Omental fat pad (tissue), 4 donors: ENCODE results near the gene TOR1B. TPM values are rescaled to one million over a fixed set of nuclear protein-coding genes. Genes with fewer than 3 reads are reported as not detected.
"Not testable (repeated sequence)": the region's sequence is repeated elsewhere in the genome, so short reads cannot be mapped to it uniquely, and the experiment has no call there.

Experiments
- ATAC-seq: fragments of 150-250 bp; one replicate; pipeline ENCODE4 v1.9.1; 2016; ENCODE audit warnings: mild to moderate bottlenecking, moderate library complexity; ENCODE audit not compliant: low FRiP score
- DNase-seq: peaks from one replicate; pipeline ENCODE4 v3.0.0-alpha.2; 2019; ENCODE audit warnings: low spot score
- total RNA-seq, 4 donors: library from RNA; depleted of rRNA; stranded (reverse); fragments of >200 nt; gene quantifications; one replicate each; pipeline ENCODE4 v1.1.0, GENCODE V29; 2016
- TF ChIP-seq, protein P1 (sequence below), 3 donors: fragments of 450-650 bp; IDR thresholded peaks; one replicate each; pipeline ENCODE4 v1.5.1; 2016 to 2017; ENCODE audit warnings: antibody characterized with exemption in 3 of 3, mild to moderate bottlenecking in 3 of 3, moderate library complexity in 2 of 3

TOR1B gene, protein sequence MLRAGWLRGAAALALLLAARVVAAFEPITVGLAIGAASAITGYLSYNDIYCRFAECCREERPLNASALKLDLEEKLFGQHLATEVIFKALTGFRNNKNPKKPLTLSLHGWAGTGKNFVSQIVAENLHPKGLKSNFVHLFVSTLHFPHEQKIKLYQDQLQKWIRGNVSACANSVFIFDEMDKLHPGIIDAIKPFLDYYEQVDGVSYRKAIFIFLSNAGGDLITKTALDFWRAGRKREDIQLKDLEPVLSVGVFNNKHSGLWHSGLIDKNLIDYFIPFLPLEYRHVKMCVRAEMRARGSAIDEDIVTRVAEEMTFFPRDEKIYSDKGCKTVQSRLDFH
- total RNA-seq, result 10 to 100 TPM; 19.0 to 37.2 (median 28.7) TPM

DNA sequence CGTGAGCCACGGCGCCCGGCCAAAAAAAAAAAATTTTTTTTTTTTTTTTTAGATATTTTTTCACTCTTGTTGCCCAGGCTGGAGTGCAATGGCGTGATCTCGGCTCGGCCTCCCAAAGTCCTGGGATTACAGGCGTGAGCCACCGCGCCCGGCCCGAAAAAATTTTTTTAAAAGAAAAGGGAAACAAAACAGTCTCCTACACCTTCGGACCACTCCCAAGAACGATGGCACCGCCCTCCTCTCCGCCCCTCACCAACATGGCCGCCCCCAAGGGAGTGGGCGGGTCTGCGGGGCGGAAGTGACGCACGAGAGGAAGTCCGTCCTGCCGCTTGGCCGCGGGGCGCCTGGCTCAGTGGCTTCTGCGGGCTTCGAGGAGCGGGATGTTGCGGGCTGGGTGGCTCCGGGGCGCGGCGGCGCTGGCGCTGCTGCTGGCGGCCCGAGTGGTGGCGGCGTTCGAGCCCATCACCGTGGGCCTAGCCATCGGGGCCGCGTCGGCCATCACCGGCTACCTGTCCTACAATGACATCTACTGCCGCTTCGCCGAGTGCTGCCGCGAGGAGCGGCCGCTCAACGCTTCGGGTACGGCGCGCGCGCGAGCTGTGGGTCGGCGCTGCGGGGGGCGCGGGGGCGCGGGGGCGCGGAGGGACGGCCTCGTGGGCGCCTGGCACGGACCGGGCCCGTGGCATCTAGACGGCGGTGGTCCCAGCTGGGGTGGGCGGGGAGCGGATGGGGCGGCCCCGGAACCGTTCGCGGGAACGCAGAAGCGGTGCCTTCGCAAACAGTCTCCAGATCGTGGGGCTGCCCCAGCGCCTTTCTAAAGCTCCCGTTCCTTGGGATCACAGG lies at the start of gene TOR1B:
Gene TOR1B, plus strand, starts transcription at position 352 of the 843 bp plus-strand sequence. Its CDS starts 29 bp downstream, at position 381.
- peak; percentile 95 for DNase-seq
- ATAC-seq, result peak; percentile 97
- TF ChIP-seq, protein P1, sequence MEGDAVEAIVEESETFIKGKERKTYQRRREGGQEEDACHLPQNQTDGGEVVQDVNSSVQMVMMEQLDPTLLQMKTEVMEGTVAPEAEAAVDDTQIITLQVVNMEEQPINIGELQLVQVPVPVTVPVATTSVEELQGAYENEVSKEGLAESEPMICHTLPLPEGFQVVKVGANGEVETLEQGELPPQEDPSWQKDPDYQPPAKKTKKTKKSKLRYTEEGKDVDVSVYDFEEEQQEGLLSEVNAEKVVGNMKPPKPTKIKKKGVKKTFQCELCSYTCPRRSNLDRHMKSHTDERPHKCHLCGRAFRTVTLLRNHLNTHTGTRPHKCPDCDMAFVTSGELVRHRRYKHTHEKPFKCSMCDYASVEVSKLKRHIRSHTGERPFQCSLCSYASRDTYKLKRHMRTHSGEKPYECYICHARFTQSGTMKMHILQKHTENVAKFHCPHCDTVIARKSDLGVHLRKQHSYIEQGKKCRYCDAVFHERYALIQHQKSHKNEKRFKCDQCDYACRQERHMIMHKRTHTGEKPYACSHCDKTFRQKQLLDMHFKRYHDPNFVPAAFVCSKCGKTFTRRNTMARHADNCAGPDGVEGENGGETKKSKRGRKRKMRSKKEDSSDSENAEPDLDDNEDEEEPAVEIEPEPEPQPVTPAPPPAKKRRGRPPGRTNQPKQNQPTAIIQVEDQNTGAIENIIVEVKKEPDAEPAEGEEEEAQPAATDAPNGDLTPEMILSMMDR (IDR thresholded peaks at IDR 0.05), result no peak

DNA sequence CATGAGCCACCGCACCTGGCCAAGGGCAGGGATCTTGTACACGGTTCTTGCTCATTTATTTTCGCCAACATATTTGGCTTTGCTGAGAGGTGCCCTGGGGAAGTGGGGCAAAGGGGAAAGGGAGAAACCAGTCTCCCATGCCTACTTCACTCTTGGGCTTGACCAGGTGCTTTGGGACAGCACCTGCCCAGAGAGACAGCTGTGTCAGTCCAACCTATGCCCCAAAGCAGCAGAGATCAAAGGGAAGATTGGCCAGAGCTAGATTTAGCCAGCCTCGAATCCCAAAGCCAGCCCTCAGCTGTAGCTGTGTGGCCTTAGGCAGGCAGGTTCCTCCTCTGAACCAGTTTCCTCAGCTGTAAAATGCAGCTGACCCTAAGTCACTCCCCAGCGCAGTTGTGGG lies 47.8 kb upstream of the TOR1B start:
- TF ChIP-seq, protein P1 (IDR thresholded peaks at IDR 0.05), result no peak
- ATAC-seq (no peak), DNase-seq (no peak)

DNA sequence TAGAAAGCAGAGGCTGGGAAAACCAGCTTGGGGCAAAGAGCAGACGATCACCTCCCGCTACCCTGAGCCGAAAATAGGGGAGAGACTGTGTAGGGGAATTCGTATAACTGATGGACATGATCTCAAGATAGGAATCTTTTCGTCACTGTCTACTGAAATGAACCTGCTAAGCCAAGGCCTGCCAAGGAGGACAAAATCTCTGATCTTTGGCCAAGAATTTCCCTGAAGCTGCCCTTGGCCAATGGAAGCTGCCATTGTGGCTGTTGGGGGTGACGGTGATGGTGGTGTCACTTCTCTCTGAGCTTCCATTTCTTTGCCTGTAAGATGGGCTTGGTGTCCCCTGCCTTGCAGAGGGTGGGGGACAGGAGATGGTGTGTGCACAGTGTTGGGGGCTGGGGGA lies 46.8 kb upstream of the TOR1B start:
- no peak for DNase-seq
- TF ChIP-seq, protein P1 (IDR thresholded peaks at IDR 0.05), result no peak
- ATAC-seq, result no peak

DNA sequence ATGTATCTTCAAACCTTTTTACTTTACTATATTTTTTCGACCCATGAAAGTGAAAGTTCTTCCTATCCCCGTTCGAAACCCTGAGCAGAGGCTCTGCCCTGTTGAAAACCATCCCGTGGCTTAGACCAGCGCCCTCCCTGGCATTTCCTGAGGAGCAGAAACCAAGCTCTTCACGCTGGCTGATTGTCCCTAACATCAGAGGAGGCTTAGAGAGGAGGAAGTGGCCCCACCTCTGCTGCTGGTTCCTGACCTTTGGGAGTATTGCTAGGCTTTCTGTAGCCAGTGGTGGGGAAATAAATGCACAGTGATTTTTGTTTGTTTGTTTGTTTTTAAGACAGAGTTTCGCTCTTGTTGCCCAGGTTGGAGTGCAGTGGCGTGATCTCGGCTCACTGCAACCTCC lies 45.9 kb upstream of the TOR1B start:
- TF ChIP-seq, protein P1 (IDR thresholded peaks at IDR 0.05), result no peak
- ATAC-seq, result no peak
- DNase-seq, result no peak

DNA sequence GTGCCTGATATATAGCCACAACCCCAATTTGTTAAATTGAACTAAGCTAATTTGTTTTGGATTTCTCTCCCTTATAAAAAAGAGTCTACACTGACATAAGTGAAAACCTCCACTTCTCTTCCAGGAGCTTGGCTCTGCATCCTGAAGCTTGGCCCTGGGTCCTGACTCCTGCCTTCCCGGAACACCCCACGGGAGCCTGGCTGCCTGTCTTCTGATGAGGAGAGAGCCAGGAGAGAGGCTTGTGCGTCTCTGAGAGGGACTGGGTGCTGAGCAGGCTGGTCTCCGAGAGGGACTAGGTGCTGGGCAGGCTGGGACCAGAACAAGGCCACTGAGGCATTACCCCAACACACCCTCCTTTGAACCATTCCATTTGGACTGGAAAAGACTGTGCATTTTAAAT lies 43.7 kb upstream of the TOR1B start:
- ATAC-seq (no peak), DNase-seq (no peak)
- TF ChIP-seq, protein P1 (IDR thresholded peaks at IDR 0.05), result no peak

DNA sequence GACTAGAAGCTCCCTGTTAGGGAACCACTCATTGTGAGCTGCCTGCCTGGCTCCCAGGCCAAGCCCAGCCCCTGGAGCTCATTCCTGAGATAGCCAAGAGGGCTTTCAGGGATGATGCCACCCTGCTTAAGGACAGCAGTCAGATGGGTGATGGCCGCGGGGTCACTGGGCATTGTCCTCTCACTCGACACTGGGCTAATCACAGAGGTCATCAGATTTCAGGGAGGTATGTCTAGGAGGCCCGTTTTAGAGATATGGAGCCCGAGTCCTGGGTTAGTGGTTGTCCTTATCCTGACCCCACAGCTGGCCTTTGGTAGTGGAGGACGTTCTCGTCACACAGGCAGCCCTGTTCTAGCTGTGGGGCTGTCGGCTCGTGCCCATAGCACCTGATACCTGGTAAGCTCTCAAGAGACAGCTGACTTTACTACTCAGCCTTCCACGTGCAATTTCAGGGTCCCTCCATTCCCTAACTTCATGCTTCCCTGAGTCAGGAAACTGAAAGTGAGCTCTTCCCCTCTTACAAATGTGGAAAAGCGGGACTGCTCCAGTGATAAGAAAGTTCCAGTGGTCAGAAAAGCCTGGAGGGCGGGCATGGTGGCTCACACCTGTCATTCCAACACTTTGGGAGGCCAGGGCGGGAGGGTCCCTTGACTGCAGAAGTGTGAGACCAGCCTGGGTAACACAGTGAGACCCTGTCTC lies 43.0 kb upstream of the TOR1B start:
- no peak for ATAC-seq
- TF ChIP-seq, protein P1 (IDR thresholded peaks at IDR 0.05), result no peak
- no peak for DNase-seq

DNA sequence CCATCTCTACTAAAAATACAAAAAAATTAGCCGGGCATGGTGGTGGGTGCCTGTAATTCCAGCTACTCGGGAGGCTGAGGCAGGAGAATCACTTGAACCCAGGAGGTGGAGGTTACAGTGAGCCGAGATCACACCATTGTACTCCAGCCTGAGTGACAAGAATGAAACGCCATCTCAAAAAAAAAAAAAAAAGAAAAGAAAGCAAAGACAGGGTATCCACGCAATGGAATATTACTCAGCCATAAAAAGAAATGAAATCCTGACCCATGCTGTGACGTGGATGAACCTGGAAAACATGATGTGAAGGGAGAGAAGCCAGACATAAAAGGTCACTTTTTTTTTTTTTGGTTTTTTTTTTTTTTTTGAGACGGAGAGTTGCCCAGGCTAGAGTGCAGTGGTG lies 42.2 kb upstream of the TOR1B start:
- ATAC-seq, result not testable (repeated sequence)

More for the DNA sequence above, 42.2 kb upstream of the TOR1B start:
- DNase-seq, result not testable (repeated sequence)
